Kidney (tissue), 14 donors: ENCODE results near the gene NR2F1-AS1. TPM values are rescaled to one million over a fixed set of nuclear protein-coding genes. Genes with fewer than 3 reads are reported as not detected.
"Not testable (repeated sequence)": the region's sequence is repeated elsewhere in the genome, so short reads cannot be mapped to it uniquely, and the experiment has no call there.

Experiments used
- DNase-seq, 5 donors: peaks; one replicate each; pipeline ENCODE4 v3.0.0-alpha.2; 2013 to 2020
- FAIRE-seq: peaks from 2 replicates; lab custom pipeline; 2012; peaks lifted over from hg19 to GRCh38; lab: Jason Lieb, UNC
- H3K27ac ChIP-seq, 2 donors: one replicate each; pipeline ENCODE4 v1.7.0; 2013; ENCODE audit warnings: low read depth in 2 of 2, low read length in 2 of 2, inconsistent platforms in 1 of 2
- H3K27me3 ChIP-seq: one replicate; pipeline ENCODE4 v1.7.1; 2013; ENCODE audit warnings: low read length, inconsistent platforms; ENCODE audit not compliant: control insufficient read depth, insufficient read depth
- H3K36me3 ChIP-seq, 3 donors: one replicate each; pipeline versions ENCODE4 v1.7.0 to v1.7.1; 2013; ENCODE audit warnings: low read length in 3 of 3, control low read depth in 1 of 3, inconsistent platforms in 1 of 3; ENCODE audit not compliant: insufficient read depth in 3 of 3, control insufficient read depth in 2 of 3
- H3K4me1 ChIP-seq, 3 donors: one replicate each; pipeline versions ENCODE4 v1.7.0 to v1.7.1; 2013; ENCODE audit warnings: low read length in 3 of 3, inconsistent platforms in 1 of 3, low read depth in 1 of 3; ENCODE audit not compliant: control insufficient read depth in 2 of 3, insufficient read depth in 2 of 3
- H3K4me3 ChIP-seq, 3 donors: one replicate each; pipeline versions ENCODE4 v1.7.0 to v1.8.1; 2013; ENCODE audit warnings: low read length in 3 of 3, control low read depth in 1 of 3, inconsistent platforms in 1 of 3
- H3K9ac ChIP-seq, 3 donors: one replicate each; pipeline versions ENCODE4 v1.7.0 to v1.7.1; 2013; ENCODE audit warnings: low read length in 3 of 3, control low read depth in 1 of 3, inconsistent platforms in 1 of 3
- H3K9me3 ChIP-seq, 3 donors: one replicate each; pipeline versions ENCODE4 v1.7.0 to v1.7.1; 2013; ENCODE audit warnings: low read length in 3 of 3, control low read depth in 1 of 3, inconsistent platforms in 1 of 3; ENCODE audit not compliant: control insufficient read depth in 2 of 3, insufficient read depth in 1 of 3
- intact Hi-C: fragments of 100-400 bp; cut with DNase I; formaldehyde crosslinking; loops from one replicate; pipeline ENCODE4 v1.11.1; 2022
- polyA plus RNA-seq: library from polyadenylated mRNA; stranded (reverse); fragments of 350-450 nt; fragmentation: Illumina TruSeq; extraction: RNeasy Lipid Tissue Mini Kit (QIAGEN cat#74804); gene quantifications from one replicate; pipeline ENCODE4 v1.2.3, GENCODE V29; 2014; ENCODE audit warnings: low read depth, low replicate concordance; ENCODE audit not compliant: insufficient read depth
- total RNA-seq: library from RNA; stranded (reverse); fragmentation: NEBNext Ultra II Directional; extraction: Animal tissue kit (Norgen Biotek cat#: 25700); gene quantifications from one replicate; pipeline ENCODE4 v1.2.1, GENCODE V29; 2021
- TF ChIP-seq, protein P1 (sequence below): IDR thresholded peaks from 3 replicates; pipeline ENCODE4 v1.5.1; 2012; ENCODE audit warnings: mild to moderate bottlenecking, moderate library complexity, borderline replicate concordance; ENCODE audit not compliant: insufficient read depth; ENCODE audit errors: extremely low read depth
- donor health status: control.
- donor health status: control.
- donor health status: control.
- donor health status: control.
- donor health status: control.
- donor health status: DM: yes; HTN: yes; CAD: no.
- donor health status: Normal renal cell carcinoma (clear cell type).

Gene NR2F1-AS1
- total and polyA plus RNA-seq, 2 donors from 2014 or later = 13.0 to 16.0 TPM

DNA sequence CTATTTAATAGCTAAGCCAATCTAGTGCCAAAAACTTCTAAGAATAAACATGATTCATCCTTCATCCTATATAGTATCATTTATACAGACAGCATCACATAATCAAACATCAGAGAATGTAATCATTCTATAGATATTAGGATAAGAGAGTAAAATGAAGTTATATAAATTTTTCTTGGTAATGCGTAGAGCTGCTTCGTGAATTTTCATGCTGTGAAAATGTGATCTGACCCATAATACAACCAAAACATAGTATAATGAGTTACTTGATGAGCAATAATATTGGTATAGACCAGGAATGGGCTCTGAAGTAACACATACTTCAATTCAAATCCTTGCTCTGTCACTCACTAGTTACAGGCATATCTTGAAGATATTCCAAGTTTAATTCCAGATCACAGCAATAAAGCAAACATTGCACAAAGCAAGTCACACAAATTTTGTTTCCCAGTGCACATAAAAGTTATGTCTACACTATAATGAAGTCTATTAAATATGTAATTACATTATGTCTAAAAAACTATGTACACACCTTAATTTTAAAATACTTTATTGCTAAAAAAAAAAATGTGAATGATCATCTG lies 23.9 kb downstream of the NR2F1-AS1 start:
- no peak overlapping the region for H3K27ac ChIP-seq
- intact Hi-C loops = no loop called here
- DNase-seq = no peak

DNA sequence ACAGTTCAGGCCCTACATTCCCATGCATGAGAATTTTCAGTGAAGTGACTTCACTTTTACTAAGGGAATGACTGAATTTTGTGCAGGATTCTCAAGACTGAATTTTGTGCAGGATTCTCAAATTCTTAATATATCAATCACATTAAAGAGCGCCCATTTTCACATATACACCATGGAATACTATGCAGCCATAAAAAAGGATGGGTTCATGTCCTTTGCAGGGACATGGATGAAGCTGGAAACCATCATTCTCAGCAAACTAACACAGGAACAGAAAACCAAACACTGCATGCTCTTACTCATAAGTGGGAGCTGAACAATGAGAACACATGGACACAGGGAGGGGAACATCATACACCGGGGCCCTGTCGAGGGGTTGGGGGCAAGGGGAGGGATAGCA lies 31.4 kb downstream of the NR2F1-AS1 start:
- intact Hi-C loops, H3K9ac ChIP-seq, FAIRE-seq, H3K4me1 ChIP-seq, H3K9me3 ChIP-seq, H3K27me3 ChIP-seq, H3K4me3 ChIP-seq, H3K36me3 ChIP-seq, H3K27ac ChIP-seq, DNase-seq: not testable (repeated sequence)

More for the DNA sequence above, 23.9 kb downstream of the NR2F1-AS1 start:
- H3K4me3 ChIP-seq = no peak overlapping the region
- H3K36me3 ChIP-seq = peaks cover 0 to 9% (median 1%) of the 10 kb centered on the region in 3 donors
- no peak overlapping the region for H3K9ac ChIP-seq
- H3K4me1 ChIP-seq = peaks cover 0 to 2% (median 0%) of the 10 kb centered on the region in 3 donors
- no peaks in the 10 kb centered on the region for H3K9me3 ChIP-seq
- no peak for FAIRE-seq
- TF ChIP-seq, protein P1, sequence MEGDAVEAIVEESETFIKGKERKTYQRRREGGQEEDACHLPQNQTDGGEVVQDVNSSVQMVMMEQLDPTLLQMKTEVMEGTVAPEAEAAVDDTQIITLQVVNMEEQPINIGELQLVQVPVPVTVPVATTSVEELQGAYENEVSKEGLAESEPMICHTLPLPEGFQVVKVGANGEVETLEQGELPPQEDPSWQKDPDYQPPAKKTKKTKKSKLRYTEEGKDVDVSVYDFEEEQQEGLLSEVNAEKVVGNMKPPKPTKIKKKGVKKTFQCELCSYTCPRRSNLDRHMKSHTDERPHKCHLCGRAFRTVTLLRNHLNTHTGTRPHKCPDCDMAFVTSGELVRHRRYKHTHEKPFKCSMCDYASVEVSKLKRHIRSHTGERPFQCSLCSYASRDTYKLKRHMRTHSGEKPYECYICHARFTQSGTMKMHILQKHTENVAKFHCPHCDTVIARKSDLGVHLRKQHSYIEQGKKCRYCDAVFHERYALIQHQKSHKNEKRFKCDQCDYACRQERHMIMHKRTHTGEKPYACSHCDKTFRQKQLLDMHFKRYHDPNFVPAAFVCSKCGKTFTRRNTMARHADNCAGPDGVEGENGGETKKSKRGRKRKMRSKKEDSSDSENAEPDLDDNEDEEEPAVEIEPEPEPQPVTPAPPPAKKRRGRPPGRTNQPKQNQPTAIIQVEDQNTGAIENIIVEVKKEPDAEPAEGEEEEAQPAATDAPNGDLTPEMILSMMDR = no peak
- no peaks in the 10 kb centered on the region for H3K27me3 ChIP-seq

DNA sequence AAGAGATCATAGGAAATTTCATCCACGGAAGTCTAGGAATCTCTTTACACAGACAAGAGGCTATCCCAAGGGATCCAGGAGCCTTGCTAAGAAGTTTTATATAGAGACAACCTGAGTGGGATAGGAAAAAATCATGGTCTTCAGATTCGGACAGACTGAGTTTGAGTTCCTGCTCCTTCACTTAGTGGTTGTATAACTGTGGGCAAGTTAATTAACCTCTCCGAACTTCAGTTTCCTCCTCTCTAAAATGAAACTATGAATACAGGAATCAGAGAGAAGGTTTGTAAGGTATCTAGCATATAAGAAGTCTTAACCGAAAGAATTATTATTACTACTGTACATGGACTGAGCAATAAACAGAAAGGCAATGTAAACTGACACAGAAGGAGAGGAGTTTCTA lies 35.1 kb downstream of the NR2F1-AS1 start:
- DNase-seq (no peak), FAIRE-seq (no peak)
- Histone ChIP-seq H3K9ac (no peak overlapping the region), H3K27me3 (no peaks in the 10 kb centered on the region), H3K36me3 (peaks cover 0 to 6% (median 0%) of the 10 kb centered on the region in 3 donors), H3K4me3 (no peak overlapping the region), H3K9me3 (no peaks in the 10 kb centered on the region), H3K4me1 (no peaks in the 10 kb centered on the region), H3K27ac (no peak overlapping the region)
- TF ChIP-seq, protein P1 = no peak
- intact Hi-C loops = no loop called here

DNA sequence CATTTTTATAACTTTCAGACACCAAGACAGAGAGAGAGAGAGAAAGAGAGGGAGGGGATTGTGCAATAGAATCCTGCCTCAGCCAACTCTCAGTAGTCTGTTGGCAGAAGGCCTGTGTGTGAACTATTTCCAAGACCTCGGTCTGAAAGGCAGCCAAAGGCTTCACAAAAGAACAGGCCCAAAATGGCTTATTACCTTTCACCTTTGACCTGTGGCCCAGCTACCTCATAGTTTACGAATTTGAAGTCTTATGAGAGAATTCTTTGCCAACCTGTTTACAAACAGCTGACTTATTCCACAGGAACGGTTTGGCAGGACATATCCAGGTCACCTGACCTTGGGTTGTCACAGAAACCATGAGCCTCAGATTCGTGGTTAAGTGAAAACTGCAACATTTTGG lies 48.6 kb downstream of the NR2F1-AS1 start:
- DNase-seq (peak in 4 of 5 donors; percentile 14 to 80 (median 46)), FAIRE-seq (peak; percentile 66)
- peaks cover 0 to 2% (median 0%) of the 10 kb centered on the region in 3 donors for H3K36me3 ChIP-seq
- H3K4me1 ChIP-seq = peaks cover 0 to 7% (median 2%) of the 10 kb centered on the region in 3 donors
- H3K4me3 ChIP-seq = no peak overlapping the region
- no peaks in the 10 kb centered on the region for H3K27me3 ChIP-seq
- peak overlapping the region; percentile 2 to 87 for H3K27ac ChIP-seq
- peaks cover 0 to 2% (median 0%) of the 10 kb centered on the region in 3 donors for H3K9me3 ChIP-seq
- intact Hi-C loops = no loop called here
- no peak overlapping the region for H3K9ac ChIP-seq
- TF ChIP-seq, protein P1 = no peak

DNA sequence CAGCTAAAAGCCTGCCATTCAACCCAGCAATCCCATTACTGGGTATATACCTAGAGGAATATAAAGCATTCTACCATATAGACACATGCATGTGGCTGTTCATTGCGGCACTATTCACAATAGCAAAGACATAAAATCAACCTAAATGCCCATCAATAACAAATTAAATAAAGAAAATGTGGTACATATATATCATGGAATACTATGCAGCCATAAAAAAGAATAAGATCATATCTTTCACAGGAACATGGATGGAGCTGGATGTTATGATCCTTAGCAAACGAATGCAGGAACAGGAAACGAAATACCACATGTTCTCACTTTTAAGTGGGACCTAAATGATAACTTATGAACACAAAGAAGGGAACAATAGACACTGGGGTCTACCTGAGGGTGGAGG lies 59.2 kb downstream of the NR2F1-AS1 start:
- intact Hi-C loops, H3K4me3 ChIP-seq, H3K27me3 ChIP-seq, FAIRE-seq, H3K9me3 ChIP-seq, H3K36me3 ChIP-seq, DNase-seq, H3K9ac ChIP-seq, H3K27ac ChIP-seq, H3K4me1 ChIP-seq: not testable (repeated sequence)
